ENCODE results near the gene ERP27.

Gene ERP27

DNA sequence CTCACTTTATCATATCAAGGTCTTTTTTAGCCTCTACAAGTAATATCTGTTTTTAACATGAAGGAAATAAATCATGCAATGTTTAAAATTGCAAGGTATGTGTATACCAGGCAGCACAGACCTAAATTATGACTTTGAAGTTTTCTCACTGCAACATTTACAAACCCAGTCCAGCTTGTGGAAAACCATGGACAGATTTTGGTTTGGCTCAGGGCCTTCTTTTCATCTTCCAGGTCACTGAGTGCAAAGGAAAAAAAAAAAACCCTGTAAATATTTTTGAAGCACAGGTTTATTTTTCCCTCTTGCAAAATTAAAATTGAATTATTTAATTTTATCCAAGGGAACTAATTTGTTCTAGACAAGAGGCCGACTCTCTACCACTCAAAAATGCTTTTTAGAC is 66.5 kb downstream of the ERP27 start:
- DNase-seq (ENCODE audit: low read depth in 3 of 3, low spot score in 1 of 3): no peak

DNA sequence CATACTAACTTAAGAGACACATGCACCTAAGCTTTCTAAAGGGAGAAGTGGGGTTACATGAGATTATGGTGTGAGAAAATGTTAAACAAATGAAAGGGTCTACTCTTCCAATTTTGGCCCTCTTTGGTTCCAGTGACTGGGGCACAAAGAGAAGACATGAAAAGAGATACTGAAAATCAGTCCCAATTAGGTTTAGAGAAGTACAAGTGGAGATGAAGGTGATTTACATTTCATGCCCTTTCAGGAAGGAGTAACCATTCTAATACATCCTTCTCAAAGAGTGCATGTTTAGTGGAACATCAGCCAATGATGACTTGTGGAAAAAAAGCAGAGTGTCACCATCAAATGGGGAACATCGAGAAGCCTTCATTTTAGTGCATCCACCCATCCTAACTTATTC is 67.1 kb downstream of the ERP27 start:
- no peak for DNase-seq (ENCODE audit: low read depth in 3 of 3, low spot score in 1 of 3)

DNA sequence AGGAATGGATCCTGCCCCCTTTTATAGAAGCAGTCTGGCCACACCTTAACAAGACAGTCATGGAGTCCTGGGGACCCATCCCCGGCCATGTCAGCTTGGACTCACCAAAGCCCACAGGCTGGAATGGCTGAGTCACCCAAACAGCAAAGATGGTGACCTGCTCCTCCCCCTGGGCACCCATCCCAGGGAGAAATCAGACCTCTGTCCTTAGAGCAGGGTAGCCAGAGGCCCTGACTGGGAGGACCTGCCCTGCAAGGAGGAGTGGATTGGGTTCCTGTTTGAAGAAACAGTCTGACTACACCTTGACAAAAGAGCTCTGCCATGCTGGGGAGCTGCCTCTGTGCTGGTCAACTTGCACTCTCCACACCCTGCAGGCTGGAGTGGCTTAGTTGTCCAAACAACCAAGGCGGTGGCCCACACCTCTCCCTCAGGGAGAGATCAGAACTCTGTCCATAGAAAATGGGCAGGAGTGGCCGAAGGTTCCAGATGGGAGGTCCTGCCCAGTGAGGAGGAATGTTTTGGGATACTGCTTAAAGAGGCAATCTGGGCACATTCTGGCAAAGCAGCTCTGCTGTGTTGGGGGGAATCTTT is 69.3 kb downstream of the ERP27 start:
- no peak for DNase-seq (ENCODE audit: low read depth in 3 of 3, low spot score in 1 of 3)

Measured in stimulated activated CD4-positive, alpha-beta T cell treated with anti-CD3 and anti-CD28 coated beads, TNF-alpha, amount 100 ng/mL, for 1 hour (primary cell).